HG03066 (cell line): Measurements from ENCODE around the gene TNS3.
"Not testable (repeated sequence)": the region's sequence is repeated elsewhere in the genome, so short reads cannot be mapped to it uniquely, and the experiment has no call there.

Experiments used
- ATAC-seq: cut with Tn5 transposase; IDR thresholded peaks from one replicate; pipeline ENCODE4 v1.9.1; 2021; ENCODE audit warnings: low read depth; ENCODE audit not compliant: unreplicated experiment

TNS3 gene

DNA sequence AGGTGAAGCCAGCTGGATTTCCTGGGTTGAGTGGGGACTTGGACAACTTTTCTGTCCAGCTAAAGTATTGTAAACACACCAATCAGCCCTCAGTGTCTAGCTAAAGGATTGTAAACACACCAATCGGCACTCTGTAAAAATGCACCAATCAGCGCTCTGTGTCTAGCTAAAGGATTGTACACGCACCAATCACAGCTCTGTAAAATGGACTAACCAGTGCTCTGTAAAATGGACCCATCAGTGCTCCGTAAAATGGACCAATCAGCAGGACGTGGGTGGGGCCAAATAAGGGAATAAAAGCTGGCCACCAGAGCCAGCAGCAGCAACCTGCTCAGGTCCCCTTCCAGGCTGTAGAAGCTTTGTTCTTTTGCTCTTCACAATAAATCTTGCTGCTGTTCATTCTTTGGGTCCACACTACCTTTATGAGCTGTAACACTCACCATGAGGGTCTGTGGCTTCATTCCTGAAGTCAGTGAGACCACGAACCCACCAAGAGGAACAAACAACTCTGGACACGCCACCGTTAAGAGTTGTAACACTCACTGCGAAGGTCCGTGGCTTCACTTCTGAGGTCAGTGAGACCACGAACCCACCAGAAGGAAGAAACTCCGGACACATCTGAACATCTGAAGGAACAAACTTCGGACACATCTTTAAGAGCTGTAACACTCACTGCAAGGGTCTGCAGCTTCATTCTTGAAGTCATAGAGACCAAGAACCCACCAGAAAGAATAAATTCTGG lies 21.8 kb upstream of the TNS3 start:
- ATAC-seq: not testable (repeated sequence)

DNA sequence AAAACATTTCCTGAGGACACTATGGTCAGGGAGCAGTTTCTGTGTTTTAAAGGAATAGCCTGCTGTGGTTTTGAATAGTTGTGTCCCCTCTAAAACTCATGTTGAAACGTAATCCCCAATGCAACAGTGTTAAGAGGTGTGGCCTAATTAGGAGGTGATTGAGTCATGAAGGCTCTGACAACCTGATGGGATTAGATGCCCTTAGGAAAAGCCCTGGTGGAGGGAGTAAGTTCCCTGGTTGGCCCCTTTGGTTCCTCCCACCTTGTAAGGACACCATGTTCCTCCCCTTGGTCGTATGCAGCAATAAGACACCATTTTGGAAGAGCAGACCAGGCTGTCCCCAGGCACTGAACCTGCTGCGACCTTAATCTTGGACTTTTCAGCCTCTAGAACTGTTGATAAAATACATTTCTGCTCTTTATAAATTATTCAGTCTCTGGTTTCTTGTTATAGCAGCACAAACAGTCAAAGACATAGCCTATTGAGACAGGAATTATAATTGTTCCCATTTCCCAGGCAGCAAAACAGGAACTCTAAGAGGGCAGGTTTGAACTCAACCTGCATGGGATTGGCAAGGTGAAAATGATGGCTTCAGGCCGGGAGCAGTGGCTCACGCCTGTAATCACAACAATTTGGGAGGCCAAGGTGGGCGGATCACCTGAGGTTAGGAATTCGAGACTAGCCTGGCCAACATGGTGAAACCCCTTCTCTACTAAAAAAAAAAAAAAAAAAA lies 20.5 kb upstream of the TNS3 start:
- ATAC-seq: no peak

DNA sequence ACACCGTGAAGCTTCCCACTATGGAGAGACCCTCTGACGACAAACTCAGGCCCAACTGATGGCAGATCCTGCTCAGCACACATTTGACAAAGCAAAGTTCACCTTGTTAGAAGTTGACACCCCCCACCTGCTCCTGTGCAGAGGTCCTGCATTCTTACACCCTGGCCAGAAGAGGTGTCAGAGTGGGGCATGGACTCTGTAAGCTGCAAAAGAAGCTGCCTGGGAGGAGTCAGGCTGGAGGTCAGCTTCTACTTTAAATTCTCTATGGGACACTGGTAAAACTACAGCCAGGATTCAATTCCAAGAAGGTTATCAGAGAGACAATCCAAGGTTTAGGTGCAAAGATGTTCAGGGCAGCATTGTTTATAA lies 20.0 kb upstream of the TNS3 start:
- ATAC-seq: no peak

DNA sequence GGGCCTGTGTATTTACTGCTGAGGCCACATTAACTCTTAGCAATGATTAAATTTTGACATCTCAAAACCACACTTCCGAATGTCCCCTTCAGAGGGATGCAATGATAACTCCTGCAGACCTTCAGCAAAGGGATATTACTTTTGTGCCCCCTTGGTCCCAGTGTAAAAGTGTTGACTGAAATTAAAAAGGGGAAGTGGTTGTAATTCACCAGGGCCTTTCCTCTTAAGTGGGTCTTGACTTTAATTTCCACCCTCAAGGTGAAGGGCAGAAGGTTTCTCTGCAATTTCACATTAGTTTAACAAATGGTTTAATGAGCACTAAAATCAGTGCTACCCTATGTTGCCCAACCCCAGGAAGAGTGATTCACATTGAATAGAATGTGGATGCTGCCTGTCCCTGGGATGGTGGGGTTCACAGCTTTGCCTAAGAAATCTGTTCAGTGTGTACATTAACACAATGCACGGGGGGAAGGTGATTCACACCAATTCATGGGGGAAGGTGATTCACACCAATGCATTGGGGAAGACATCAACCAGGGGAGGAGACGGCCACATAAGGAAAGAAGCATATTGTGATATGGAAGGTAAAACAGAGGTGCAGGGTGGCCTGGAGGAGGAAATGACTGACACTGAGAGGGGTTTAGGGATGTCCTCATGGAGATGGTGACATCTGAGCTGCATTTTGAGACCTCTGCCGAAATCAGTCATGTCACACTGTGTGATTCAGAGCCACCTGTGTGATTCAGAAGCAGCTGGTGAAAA lies 19.4 kb upstream of the TNS3 start:
- no peak for ATAC-seq

DNA sequence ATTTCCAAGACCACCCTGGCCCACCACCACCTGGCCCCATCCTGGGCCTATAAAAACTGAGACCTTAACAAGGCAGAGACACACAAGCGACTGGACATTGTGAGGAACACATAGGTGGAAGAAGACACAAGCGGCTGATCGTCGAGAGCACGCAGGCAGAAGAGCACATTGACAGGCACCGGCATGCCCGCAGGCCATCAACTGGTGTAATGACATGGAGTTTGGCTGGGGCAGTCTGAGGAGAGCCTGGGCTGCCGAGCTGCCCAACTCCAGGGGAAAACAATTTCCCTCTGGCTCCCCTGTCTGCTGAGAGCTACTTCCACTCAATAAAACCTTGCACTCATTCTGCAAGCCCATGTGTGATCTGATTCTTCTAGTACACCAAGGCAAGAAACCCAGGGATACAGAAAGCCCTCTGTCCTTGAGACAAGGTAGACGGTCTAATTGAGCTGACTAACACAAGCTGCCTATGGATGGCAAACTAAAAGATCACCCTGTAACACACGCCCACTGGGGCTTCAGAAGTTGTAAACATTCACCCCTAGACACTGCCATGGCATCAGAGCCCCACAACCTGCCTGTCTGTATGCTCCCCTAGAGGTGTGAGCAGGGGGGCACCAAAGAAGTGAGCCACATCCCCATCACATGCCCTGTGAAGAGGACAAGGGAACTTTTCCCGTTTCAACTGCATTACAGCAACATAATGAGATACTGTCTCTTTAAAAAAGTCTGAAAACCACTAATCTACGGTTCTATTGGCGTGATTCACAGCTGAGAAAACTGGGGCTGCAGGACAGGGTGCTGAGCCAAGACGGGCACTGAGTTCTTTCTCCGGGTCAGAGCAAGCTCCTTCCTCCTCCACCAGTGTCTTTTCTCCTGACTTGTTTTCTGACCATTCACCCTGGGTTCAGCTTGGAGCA lies 18.5 kb upstream of the TNS3 start:
- no peak for ATAC-seq

DNA sequence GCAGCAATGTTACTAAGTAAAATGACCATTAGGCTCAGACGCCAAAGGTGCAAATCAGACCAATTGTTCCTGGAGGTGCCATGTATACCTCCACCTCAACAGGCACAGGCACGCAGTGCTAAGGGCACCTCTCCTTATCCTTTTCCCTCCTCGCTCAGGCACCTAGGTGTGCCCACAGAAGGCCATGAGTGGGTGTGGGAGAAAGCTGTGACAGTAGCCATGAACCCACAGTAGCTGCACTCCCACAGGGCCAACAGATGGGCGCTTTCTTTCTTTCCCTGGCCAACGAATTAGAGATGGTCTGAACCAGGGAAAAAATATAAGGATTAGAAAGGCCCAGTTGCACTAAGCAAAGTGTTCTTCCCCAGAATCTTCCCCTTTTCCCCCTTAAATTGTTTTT lies 15.5 kb upstream of the TNS3 start:
- no peak for ATAC-seq

DNA sequence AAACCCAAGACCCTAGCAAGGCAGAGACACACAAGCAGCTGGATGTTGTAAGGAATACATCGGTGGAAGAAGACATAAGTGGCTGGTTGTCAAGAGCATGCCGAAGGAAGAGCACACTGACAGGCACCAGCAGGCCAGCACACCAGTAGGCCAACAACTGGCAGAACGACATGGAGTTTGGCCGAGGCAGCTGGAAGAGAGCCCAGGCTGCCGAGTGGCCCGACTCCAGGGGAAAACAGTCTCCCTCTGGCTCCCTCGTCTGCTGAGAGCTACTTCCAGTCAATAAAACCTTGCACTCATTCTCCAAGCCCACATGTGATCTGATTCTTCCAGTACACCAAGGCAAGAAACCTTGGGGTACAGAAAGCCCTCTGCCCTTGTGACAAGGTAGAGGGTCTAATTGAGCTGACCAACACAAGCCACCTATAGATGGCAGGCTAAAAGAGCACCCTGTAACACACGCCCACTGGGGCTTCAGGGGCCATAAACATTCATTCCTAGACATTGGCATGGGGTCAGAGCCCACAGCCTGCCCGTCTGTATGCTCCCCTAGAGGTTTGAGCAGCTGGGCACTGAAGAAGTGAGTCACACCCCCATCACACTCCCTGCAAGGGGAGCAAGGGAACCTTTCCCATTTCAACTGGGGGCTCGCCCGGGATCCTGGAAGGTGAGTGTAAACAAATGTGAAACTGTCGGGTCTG lies 14.7 kb upstream of the TNS3 start:
- no peak for ATAC-seq

DNA sequence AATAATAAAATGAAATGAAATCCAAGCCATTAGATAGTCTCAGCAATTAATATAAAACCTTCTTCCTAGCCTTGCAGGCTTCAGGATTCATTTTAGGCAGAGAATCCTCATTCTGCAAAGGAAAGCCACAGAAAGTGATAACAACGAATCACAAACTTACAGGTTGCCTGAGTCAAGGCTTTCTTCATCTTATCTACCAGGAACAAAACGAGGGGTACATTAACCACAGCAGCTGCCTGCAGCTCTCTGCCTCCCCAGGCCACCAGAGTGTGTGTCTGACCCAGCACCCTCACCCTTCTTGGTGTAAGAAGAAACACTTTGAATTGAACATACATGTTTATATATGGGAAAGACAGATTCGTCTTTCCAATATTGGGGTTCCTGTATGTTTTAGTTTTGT lies 12.5 kb upstream of the TNS3 start:
- ATAC-seq: no peak

DNA sequence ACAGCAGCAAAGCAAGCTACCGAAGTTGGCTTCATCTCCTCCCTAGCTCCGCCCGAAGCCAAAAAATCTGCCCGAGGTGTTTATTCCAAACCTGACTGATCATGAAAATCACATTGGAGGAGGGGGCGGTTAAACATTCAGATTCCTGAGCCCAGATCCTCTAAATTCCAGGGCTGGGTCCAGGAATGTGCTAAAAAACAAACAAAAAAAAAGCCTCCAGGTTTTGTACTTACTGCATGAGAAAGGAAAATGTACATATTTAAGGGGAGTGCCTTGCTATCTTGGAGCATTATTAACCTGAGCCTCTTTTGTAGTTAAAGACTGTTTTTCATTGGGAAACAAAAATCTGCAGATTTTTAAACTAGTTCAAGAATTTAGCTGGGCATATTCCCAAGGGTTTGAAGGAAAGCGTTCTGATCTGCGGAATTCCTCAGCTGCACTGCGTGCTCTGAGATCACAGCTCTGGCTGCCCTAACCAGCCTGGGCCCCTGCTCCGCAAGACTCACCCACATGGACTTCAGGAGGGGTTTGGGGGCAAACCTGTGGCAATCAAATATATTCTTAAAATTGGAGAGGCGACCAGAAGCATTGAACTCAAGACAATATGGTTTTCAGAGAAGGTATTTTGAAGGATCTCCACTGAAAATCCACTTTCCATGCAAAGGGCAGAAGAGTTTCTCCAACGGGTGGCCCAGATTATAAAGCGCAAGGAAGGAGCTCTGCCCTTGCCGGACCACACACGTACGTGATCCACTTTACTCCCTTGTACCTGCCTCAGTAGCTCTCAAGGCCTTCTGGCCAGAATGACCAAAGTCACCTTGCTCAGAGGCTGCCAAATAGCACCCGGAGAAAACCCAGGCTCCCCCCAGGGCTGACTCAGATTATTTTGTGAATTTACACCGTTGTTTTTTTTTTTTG lies 10.0 kb upstream of the TNS3 start:
- no peak for ATAC-seq

DNA sequence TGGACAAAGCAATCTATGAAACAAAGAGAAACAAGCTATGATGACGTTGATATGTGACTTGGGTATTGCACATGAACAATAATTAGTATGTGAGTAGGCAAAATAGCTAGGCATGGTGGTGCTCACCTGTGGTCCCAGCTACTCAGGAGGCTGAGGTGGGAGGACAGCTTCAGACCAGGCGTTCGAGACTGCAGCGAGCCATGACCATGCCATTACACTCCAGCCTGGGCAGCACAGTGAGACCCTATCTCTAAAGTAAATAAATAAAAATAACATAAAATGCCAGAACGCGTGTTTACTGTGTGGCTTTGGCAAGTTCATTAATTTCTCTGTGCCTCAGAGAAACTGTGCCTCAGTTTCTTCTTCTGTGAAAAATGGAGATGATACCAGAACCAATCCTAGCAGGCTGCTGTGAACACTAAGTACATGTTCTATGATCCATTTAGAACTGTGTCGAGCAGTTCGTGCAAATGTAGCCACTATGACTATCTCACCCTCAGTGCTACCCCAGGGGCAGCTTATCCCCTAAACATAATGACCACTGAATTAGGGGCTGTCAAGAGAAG lies 9.3 kb upstream of the TNS3 start:
- ATAC-seq: no peak

DNA sequence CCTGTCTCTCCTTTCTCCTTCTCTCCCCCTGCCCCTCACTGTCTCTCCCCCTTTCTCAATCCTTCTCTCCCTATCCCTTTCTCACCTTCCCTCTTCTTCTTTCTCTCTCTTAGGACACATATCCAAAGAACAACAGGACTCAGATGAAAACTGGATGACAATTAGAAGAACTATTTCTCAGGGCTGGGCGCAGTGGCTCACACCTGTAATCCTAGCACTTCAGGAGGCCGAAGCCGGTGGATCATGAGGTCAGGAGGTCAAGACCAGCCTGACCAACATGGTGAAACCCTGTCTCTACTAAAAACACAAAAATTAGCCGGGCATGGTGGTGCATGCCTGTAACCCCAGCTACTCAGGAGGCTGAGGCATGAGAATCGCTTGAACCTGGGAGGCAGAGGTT lies 8.3 kb upstream of the TNS3 start:
- not testable (repeated sequence) for ATAC-seq

DNA sequence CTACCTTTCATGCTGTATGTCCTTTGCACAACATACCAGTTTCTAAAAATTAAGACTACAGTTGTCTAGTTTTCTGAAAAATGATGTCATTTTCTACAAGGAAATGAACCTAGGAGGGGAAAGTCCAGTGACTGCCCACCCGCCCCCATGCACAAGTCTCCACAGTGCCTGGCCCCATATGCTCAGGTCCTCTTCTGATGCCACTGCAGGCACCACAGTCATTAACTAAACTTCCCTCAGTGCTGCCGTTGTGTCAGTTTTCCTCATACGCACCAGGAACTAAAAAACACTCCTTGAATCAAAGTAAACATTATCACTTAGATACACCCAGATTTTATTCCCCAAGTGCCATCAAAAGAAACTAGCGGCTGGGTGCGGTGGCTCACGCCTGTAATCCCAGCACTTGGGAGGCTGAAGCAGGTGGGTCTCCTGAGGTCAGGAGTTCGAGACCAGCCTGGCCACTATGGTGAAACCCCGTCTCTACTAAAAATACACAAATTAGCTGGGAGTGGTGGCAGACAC lies 6.9 kb upstream of the TNS3 start:
- ATAC-seq: no peak

DNA sequence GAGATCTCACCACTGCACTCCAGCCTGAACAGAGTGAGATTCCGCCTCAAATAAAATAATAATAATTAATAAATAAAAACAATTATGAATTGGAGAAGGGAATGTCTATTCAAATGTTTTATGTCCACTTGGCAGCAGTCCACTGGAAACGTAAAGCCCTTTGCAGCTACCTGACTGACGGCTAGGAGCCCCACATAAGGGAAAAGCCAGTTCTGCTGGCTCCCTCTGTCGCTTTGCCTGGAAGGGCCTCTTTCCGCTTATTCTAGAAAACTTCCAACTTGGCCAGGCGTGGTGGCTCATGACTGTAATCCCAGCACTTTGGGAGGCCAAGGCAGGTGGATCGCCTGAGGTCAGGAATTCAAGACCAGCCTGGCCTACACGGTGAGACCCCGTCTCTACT lies 6.1 kb upstream of the TNS3 start:
- no peak for ATAC-seq

DNA sequence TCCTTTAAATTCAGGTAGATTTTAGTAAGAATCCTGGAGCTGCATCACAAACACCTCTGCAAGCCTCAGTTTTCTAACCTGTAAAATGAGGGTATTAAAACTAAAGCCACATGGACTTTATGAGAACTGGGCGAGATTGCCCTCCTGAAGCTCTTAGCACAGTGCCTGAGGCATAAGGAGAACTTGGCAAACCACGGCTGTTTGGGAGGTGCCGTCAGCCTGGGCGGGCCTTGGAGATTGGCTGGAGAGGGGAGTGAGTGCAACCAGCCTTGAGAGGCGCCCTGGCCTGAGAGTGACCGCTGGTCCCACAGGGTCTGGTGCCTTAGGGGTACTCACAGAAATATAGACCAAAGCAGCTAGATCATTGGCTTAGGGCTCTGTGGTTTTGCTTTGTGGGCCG lies 5.4 kb upstream of the TNS3 start:
- no peak for ATAC-seq

DNA sequence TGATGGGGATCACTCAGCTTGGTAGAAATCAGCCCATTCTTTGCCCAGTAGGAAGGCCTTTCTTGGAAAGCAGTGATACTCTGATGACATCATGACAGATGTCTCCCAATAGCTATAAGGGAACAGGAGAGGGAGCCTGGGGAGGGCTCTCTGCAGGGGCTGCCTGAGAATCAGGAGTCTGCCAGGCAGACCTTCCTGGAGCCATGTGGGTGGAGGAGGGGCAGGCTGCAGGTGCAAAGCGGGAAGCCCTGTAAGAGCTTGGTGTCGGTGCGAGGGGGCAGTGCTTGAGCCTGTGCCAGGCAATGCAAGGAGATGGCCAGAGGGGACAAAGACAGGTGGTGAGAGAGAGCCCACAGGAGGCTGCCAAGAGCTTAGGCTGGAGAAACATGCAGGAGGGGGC lies 5.0 kb upstream of the TNS3 start:
- ATAC-seq: no peak

DNA sequence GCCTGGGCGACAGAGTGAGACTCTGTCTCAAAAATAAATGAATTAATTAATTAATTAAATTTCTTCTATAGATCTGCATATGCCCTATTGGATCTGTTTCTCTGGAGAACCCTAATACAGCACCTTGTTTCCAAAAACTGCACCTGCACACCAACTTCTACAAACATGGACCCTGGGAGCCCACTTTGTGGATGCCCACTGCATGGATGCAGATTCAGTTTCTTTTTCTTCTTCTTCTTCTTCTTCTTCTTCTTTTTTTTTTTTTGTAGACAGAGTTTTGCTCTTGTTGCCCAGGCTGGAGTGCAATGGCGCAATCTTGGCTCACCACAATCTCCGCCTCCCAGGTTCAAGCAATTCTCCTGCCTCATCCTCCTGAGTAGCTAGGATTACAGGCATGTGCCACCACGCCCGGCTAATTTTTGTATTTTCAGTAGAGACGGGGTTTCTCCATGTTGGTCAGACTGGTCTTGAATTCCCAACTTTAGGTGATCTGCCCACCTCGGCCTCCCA lies 4.3 kb upstream of the TNS3 start:
- not testable (repeated sequence) for ATAC-seq

DNA sequence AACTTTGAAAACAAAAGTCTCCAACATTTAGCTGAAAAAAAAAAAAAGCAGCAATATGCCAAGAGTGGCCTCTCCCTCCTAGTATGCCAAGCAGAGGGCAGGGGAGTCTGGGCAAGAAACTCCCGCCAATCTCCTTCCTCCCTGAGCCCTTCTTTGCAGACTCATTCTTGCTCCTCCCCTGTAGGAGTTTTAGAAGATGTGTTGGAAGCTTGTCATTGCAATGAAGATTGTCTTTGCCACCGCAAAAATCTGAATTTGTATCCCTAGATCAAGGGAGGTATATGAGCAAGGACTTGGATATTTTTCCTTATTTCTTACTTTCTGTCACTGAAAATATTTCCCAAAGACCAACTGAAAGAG lies 2.6 kb upstream of the TNS3 start:
- no peak for ATAC-seq
